Activated effector memory CD4-positive, alpha-beta T cell treated with anti-CD3 and anti-CD28 coated beads, Interleukin-2, amount 50 U/mL, for 16 hours (primary cell): ENCODE data around the gene ANG.

Experiments used
- DNase-seq: peaks from one replicate; pipeline ENCODE4 v3.0.0-alpha.2; 2020

The ANG gene

DNA sequence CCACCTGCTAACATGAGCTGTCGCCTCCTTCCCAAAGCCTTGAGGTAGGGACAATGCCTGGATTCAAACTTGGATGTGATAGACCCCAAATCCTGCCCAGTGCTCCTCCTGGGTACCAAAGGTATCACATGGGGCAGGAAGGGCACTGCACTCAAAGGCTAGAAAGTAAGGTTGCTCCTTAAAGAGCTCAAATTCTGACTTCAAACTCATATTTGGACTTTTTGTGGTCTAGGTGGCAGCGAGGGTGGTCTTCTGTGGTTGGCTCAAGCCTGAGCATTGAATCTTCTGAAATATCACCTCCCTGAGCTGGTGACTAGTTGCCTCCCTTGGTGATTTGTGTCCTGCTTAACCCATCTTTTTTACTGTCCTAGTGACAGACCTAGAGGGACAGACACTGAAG lies 12.5 kb upstream of the ANG start:
- no peak for DNase-seq

DNA sequence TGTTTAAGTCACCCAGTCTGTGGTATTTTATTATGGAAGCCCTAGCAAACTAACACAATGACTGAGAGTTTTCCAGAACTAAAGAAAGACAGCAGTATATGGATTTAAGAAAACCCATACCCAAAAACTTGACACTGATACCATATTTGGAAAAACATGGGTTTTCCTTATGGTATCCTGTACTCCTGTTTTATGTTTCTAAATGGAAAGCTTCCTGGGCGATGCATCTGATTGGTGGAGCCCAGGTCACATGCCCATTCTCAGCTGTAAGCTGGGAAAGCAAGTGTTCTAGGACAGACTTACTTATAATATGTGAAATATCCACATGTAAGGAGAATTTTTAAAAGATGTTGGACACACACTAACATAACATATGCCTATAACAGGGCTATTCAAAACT lies 8.7 kb upstream of the ANG start:
- no peak for DNase-seq

DNA sequence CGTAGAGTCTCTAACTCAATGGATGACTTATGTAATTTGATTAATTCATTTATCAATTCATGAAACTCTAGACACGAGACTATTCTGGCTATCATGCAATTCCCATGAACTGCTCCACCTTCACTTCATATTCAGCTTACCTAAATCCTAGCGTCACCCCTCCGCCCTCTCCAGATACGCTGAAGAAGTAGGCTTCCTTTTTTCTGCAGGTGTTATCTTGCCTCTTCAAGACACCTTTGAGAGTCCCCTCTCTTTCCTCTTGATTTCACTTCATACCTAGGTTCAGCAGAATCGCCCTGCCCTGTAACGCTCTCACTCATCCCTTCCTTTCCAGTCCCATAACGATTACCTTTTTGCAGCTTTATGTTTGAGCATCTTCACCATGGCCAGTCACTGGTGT lies 8.2 kb upstream of the ANG start:
- DNase-seq: no peak

DNA sequence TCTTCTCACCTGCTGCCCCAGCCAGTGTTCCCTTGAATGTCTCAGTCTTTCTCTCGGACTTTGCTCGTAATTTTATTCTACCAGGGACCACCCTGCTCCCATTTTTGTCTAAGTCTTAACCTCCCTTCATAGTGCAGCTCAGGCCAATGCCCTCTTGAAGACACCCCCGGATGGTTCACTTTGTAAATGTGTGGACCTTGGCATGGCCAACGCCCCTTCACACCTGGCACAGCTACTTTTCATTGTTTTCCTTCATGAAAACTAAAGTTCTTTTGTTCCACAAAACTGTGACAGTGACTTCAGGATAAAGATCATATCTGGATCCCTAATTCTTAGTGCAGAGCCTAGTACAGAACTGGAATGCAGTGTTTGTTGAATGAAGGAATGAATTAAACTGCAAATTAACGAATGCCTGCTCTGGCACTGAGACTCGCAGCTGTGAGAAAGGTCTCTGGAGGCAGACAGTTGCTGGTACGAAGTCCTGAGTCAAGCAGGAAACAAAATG lies 7.7 kb upstream of the ANG start:
- DNase-seq: no peak

GRCh38 chr14:20681348-20682126 lies 7.0 kb upstream of the ANG start:
- DNase-seq: peak; percentile 94

DNA sequence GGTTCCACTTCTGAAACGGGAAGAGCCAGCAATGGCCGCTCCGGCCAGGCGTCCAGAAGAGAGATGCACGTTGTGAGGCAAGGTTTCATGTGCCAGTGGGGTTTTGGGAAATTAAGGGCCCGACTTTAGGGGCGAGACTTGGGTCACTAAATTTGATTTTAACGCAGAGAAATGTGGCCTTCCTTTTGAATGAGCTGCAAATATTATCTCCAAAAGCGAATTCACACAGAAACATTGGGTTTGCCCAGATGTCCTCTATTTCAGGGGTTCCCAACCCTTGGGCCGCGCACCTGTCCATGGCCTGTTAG lies 6.5 kb upstream of the ANG start:
- no peak for DNase-seq

- DNase-seq: peak; percentile 92
These were observed 6.0 kb upstream of the ANG start for GRCh38 chr14:20682435-20683124.

DNA sequence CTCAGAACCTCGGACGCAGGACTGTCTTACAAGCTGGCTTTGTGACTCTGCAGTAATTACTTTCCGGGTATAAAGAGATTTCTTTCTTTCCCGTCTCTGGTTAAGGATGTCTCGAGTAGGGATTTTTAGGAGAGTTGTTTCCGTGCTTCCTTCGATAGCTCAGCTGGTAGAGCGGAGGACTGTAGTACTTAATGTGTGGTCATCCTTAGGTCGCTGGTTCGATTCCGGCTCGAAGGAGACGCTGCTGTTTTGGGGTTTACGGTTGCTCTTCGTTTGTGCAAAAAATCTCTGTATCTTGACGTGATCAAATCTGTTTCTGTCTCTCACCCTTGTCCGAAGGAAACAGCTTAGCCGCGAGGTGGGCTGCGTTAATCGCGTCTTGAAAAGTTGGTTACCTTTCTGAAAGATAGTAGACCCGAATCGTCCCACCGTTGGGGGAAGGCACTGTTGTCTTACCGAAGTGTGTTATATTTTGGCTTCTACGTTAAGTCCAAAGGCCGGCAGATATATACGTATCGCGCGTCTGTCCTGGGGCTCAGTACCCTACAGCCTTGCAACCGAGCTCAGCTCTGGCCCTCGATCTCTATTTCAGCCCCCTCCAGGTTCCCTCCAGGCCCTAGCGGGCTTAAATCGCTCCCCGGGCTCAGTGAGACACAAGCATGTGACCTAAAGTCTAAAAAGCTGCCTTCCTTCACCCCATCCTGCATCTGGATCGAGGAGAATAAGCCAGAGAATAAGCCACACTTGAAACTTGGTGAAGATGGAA lies 5.3 kb upstream of the ANG start:
- peak; percentile 89 for DNase-seq

GRCh38 chr14:20683891-20684661 lies 4.5 kb upstream of the ANG start, which contains the start of gene RNASE4:
Gene RNASE4, plus strand, starts transcription at chr14:20684560. Its CDS starts 14,812 bp downstream, at chr14:20699372.
- peak; percentile 93 for DNase-seq

GRCh38 chr14:20684662-20685456 lies 3.7 kb upstream of the ANG start:
- no peak for DNase-seq

DNA sequence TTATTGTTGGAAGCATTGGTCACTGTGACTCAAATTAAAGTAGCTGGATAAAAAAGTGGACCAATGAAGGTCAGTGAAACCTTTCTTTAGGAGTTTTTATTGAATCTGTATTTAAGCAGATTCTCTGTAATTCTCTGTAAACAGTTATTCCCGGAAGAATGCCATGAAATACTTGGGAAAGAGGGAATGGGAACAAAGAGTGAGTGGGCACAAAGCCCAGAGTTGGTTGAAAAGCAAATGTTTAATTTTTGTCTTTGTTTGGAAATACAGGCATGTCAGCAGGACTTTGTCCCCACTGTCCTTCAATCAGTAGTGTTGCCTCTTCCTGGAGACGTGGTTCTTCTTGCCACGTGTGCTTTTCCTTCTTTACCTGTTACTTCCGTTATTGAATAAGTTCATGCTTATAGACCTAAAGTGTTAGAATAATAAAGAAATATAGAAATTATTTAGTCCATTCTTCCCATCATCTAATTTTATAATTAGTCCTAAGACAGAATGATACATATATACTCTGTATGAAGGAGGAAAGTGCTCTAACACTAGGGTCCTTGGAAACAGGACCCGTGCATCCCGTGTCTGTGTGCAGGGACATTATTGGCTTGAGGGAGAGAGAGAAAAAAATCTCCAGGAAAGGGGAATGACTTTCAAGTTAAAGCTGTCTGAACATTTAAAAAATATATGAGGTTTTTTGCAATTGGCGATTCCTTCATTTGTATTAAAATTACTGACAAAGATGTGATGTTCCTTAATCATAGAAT lies 2.0 kb upstream of the ANG start:
- DNase-seq: no peak

GRCh38 chr14:20687362-20688166 lies 1.0 kb upstream of the ANG start:
- DNase-seq: no peak

DNA sequence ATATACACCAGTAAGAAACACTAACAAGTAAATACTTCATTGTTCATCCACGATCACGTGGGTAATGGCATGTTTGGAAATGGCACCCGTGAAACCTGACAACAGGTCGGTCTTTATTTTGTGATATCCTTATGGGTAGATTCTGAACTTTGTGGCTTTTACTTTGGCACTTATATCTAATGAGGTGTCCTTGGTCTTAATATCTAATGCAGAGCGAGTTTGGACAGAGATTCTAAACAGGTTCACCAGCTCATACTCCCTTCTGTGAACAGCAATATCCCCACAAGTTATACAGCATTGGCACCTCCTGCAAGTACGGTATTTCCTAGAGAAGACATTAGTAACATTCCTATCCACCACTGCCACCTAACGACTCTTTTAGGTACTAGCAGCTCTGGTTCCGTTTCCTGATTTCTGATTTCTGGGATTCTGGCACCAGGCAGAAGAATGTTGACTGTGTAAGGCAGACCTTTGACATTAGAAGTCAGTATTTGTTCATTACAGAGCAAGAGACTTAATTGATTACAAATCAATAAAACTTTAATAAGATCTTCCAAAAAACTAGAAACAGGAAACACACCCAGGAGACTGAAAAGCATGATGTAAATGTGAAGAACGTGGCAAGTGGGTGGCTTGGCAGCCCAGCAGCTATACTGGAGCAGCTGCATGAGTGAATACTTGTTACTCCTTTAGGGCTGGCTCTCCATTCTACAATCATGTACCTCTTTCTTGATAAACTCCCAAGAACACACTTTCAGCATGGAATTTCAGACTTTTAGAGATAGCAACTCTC lies 2.5 kb downstream of the ANG start:
- peak; percentile 65 for DNase-seq

DNA sequence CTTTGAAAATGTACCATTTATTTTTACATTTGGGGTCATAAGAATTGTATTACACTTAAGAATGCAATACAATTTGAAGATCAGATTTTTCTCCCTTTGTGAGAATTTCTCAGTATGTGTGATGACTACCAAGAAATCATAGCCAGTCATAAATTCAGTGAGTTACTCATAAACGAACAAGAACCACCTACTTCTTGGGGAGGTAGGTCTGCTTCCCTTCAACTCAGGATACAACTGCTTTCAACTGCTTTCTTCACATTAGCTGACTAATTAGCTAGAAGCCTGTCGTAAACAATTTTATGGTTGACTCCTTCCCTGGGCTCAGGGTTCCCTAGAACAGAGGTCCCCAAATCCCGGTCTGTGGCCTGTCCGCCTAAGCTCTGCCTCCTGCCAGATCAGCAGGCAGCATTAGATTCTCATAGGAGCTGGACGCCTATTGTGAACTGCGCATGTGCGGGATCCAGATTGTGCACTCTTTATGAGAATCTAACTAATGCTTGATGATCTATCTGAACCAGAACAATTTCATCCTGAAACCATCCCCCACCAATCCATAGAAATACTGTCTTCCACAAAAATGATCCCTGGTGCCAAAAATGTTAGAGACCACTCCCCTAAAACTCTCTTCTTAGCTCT lies 3.7 kb downstream of the ANG start:
- DNase-seq: no peak

- DNase-seq: no peak
These were observed 8.2 kb downstream of the ANG start for GRCh38 chr14:20696764-20697163.

- peak; percentile 83 for DNase-seq
These were observed 8.9 kb downstream of the ANG start for GRCh38 chr14:20697273-20698017.

GRCh38 chr14:20698018-20698329 lies 9.4 kb downstream of the ANG start:
- no peak for DNase-seq

DNA sequence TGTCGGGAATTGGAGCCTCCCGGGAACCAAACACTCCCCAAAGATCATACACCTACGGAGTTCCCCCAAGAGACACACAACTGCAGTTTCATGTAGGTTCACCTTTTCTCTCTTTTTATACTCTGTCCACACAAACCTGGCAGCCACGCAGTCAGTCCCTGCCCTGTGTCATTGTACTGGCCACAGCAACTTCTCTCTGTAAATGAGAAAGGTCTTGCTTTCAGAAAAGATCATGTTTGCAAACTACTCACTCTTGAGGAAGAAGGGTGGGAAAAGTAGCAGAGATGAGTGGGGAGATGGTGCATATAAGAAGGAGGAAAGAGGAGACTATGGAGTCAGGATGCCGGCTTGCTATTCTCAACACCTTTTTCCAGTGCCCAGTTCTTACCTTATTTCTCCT lies 10.4 kb downstream of the ANG start:
- no peak for DNase-seq
